Effector memory CD8-positive, alpha-beta T cell (primary cell): ENCODE data around the gene FKRP.
"Not testable (repeated sequence)": the region's sequence is repeated elsewhere in the genome, so short reads cannot be mapped to it uniquely, and the experiment has no call there.

ENCODE experiments used
- ATAC-seq: fragments of 150-1000 bp; cut with Tn5 transposase; replicated peaks from 2 replicates; pipeline ENCODE4 v1.10.0; 2021; ENCODE audit warnings: mild to moderate bottlenecking, moderate library complexity
- DNase-seq, 3 experiments: peaks; one replicate each; pipeline ENCODE4 v3.0.0; 2021
- H3K27ac Mint-ChIP-seq, 2 donors: one replicate each; pipeline ENCODE4 v1.8.0; 2022; ENCODE audit warnings: mild to moderate bottlenecking in 2 of 2, mixed read lengths in 2 of 2, moderate library complexity in 2 of 2
- H3K27me3 Mint-ChIP-seq, 2 donors: one replicate each; pipeline ENCODE4 v1.8.0; 2022; ENCODE audit warnings: mixed read lengths in 2 of 2
- H3K36me3 Mint-ChIP-seq: one replicate; pipeline ENCODE4 v1.8.0; 2022; ENCODE audit warnings: mild to moderate bottlenecking, moderate library complexity, mixed read lengths; ENCODE audit not compliant: insufficient read depth
- H3K4me1 Mint-ChIP-seq, 2 donors: one replicate each; pipeline ENCODE4 v1.8.0; 2022; ENCODE audit warnings: low read depth in 2 of 2, mixed read lengths in 2 of 2
- H3K4me3 Mint-ChIP-seq, 2 donors: one replicate each; pipeline ENCODE4 v1.8.0; 2022; ENCODE audit warnings: mild to moderate bottlenecking in 2 of 2, mixed read lengths in 2 of 2, moderate library complexity in 2 of 2
- H3K9me3 Mint-ChIP-seq, 2 donors: one replicate each; pipeline ENCODE4 v1.8.0; 2022; ENCODE audit warnings: mixed read lengths in 2 of 2
- total RNA-seq, 9 experiments: gene quantifications; one replicate each; lab custom pipeline; 2026; lab: John Stamatoyannopoulos, UW

Gene FKRP
- 12.4 to 36.6 (median 26.5) reads per million in 9 experiments for total RNA-seq

DNA sequence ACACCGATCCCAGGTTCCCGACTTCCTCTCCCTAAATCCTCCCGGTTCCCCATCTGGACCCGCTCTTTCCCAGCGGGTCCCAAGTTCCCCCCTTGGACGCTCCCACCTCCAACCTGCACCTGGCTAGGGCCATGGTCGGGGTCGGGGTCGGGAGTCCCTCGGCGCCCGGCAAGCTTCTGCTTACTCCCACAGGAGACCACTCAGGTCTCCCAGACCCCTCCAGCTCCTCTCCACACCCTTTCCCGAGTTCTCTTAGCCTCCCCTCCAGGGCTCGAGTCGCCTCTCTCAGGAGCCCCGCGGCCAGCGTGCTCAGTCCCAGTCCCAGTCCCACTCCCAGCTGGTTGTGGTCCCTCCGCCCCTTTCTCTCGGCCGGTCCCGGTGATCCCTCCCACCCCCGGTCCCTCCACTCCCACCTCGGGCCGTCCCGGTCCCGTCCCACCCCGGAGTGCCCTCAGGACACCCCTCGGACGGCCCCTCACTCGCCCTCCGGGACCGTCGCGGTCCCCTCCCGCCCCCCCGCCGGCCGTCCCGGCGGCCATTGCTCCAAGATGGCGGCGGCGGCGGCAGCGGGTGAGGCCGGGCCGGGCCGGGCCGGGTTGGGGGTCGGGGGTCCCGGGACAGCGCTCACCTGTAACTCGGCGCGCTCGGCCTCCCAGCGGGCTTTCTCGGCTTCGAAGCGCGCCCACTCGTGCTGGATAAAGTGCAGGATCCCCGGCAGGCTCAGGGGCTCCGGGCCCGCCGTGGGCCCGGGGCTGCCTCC is at the start of gene FKRP:
FKRP (plus strand) TSS at position 537 of the 760 bp plus-strand sequence. CDS start 9,394 bp downstream, outside the sequence.
- peak within 1 kb of the TSS; percentile 90 to 92 for H3K4me3 Mint-ChIP-seq
- H3K27ac Mint-ChIP-seq = peak within 1 kb of the TSS; percentile 95 to 96
- DNase-seq (no peak), ATAC-seq (peak; percentile 38)
- no peaks in the 10 kb centered on the region for H3K27me3 Mint-ChIP-seq
- peaks cover 40 to 49% of the 10 kb centered on the region in 2 donors for H3K4me1 Mint-ChIP-seq
- no peaks in the 10 kb centered on the region for H3K9me3 Mint-ChIP-seq
- peaks cover 36% of the 10 kb centered on the region for H3K36me3 Mint-ChIP-seq

DNA sequence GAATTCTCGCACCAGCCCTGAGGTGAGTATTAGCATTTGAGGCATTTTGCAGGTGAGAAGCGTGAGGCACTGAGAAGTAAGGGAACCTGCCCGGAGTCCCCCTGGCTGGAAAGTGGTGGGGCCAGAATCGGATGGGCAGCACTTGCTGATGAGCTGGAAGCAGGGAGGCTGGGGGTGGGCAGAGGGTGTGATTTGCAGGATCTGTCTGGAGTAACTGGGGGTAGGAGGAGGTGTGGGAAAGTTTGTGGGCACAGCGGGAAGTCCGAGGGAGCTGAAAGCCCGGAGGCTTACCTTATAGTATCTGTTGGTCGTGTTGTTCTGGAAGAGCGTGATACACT is 49.0 kb upstream of the FKRP start:
- no peaks in the 10 kb centered on the region for H3K9me3 Mint-ChIP-seq
- no peak for DNase-seq
- peaks cover 91% of the 10 kb centered on the region for H3K36me3 Mint-ChIP-seq
- H3K27me3 Mint-ChIP-seq = no peaks in the 10 kb centered on the region
- peaks cover 1 to 12% of the 10 kb centered on the region in 2 donors for H3K4me1 Mint-ChIP-seq
- ATAC-seq = no peak
- peak overlapping the region; percentile 62 to 87 for H3K27ac Mint-ChIP-seq
- no peak overlapping the region for H3K4me3 Mint-ChIP-seq

DNA sequence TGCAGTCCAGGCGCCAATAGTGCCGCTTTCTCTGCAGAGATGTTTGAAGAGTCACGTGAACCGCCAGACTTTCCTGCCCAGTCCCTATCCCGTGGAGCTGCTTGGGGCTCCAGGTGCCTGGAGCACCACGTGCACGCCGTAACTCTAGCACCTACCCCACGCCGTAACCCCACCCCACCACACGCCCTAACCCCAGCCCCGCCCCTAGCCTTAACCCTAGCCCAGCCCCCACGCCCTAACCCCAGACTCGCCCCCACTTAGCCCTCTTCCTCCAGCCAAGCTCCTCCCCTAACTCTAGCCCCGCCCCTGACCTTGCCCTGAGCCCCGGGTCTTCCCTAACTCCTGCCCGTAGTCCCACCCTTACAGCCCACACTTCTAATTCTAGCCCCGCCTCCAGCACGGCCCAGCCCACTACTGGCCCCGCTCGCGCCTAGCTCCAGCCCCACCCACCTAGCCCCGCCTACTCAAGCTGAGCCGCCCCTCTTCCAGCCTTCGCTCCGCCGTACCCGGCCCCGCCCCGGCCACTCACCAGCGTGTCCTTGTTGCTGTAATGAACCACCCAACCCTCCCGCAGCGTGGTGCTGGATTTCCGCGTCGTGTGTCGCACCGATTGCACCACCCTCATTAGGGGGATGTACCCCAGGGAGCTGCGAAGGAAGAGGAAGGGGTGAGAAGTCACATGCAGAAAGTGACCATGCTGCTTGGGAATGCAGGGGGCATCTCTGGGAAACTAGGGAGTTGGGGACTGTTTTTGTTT is 48.5 kb upstream of the FKRP start:
- Mint-ChIP-seq H3K9me3 (no peaks in the 10 kb centered on the region), H3K27ac (peak overlapping the region in 1 of 2 donors; percentile 87), H3K27me3 (no peaks in the 10 kb centered on the region), H3K36me3 (peaks cover 91% of the 10 kb centered on the region), H3K4me3 (no peak overlapping the region), H3K4me1 (peaks cover 1 to 9% of the 10 kb centered on the region in 2 donors)
- DNase-seq (peak in 1 of 3 experiments; percentile 12), ATAC-seq (peak; percentile 51)

- no peak for DNase-seq
- peaks cover 93% of the 10 kb centered on the region for H3K36me3 Mint-ChIP-seq
- H3K27ac Mint-ChIP-seq = peak overlapping the region in 1 of 2 donors; percentile 62
- H3K27me3 Mint-ChIP-seq = no peaks in the 10 kb centered on the region
- peaks cover 1 to 4% of the 10 kb centered on the region in 2 donors for H3K4me1 Mint-ChIP-seq
- no peaks in the 10 kb centered on the region for H3K9me3 Mint-ChIP-seq
- ATAC-seq = no peak
- H3K4me3 Mint-ChIP-seq = no peak overlapping the region
Observed at GRCh38 chr19:46698395-46699321, 47.2 kb upstream of the FKRP start.

- ATAC-seq (no peak), DNase-seq (no peak)
- H3K4me3 Mint-ChIP-seq = no peak overlapping the region
- H3K9me3 Mint-ChIP-seq = no peaks in the 10 kb centered on the region
- H3K36me3 Mint-ChIP-seq = peaks cover 87% of the 10 kb centered on the region
- H3K27ac Mint-ChIP-seq = peak overlapping the region in 1 of 2 donors; percentile 67
- H3K27me3 Mint-ChIP-seq = no peaks in the 10 kb centered on the region
- H3K4me1 Mint-ChIP-seq = peaks cover 13 to 15% of the 10 kb centered on the region in 2 donors
Observed at GRCh38 chr19:46700704-46701103, 45.2 kb upstream of the FKRP start.

DNA sequence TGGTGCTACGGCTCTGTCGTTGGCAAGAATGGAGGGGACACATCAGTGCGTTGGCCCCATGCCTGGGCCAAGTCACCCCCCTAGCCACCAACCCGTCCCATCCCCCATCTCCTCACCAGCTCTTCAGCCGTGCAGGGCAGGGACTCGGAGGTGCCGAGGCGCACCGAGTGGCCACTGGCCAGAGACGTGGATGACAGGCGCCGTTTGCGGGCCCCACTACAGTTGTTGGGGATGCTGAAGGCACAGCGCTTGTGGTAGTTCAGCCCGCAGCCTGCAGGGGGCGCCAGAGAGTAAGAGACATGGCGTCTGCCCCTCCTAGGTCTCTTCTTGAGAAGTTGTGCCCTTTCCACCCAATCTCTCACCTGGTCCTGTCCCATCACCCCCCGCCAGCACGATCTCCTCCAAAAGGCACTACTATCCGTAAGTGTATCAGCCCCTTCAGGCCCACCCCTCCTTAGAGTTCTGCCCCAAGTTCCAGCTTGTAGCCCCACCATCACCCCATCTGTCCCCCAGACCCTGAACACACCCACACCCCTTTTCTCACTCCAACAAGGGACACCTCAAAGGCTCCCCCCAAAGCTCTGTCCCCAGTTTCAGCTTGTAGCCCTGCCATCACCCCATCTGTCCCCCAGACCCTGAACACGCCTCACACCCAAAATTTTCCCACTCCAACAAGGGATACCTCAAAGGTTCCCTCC is 41.3 kb upstream of the FKRP start:
- H3K4me1 Mint-ChIP-seq = peaks cover 17% of the 10 kb centered on the region in 2 donors
- DNase-seq (peak; percentile 90 to 94 (median 93)), ATAC-seq (peak; percentile 95)
- H3K9me3 Mint-ChIP-seq = no peaks in the 10 kb centered on the region
- H3K4me3 Mint-ChIP-seq = peak overlapping the region in 1 of 2 donors; percentile 16
- H3K27me3 Mint-ChIP-seq = no peaks in the 10 kb centered on the region
- peak overlapping the region; percentile 81 to 94 for H3K27ac Mint-ChIP-seq
- H3K36me3 Mint-ChIP-seq = peaks cover 90% of the 10 kb centered on the region

DNA sequence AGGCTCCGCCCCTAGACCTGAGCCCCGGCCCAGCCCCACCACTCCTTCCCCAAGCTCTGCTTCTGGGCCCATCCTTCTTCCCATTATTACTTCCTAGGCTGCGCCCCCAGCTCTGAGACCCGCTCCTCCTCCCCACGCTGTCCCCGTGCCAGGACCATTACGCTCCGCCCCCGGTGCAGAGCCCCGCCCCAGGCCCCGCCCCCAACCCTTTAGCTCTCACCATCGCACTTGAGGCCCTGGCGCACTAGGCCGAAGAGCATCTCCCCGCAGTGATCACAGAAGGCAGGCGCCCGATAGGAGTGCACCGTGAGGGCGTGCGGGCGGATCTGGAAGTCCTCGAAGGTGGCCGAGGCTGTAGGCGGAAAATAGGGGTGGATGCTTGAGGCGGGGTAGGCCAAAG is 35.2 kb upstream of the FKRP start:
- H3K36me3 Mint-ChIP-seq = peaks cover 77% of the 10 kb centered on the region
- peaks cover 13 to 27% of the 10 kb centered on the region in 2 donors for H3K4me1 Mint-ChIP-seq

GRCh38 chr19:46712768-46713338 is 33.0 kb upstream of the FKRP start:
- Mint-ChIP-seq H3K36me3 (peaks cover 71% of the 10 kb centered on the region), H3K27ac (peak overlapping the region; percentile 97), H3K4me1 (peaks cover 20 to 36% of the 10 kb centered on the region in 2 donors), H3K4me3 (peak overlapping the region; percentile 97 to 99)
- H3K27me3 Mint-ChIP-seq, ATAC-seq, DNase-seq, H3K9me3 Mint-ChIP-seq: not testable (repeated sequence)

More for the DNA sequence above, 35.2 kb upstream of the FKRP start:
- ATAC-seq (no peak), DNase-seq (no peak)
- Mint-ChIP-seq H3K27me3 (no peaks in the 10 kb centered on the region), H3K9me3 (no peaks in the 10 kb centered on the region), H3K4me3 (no peak overlapping the region), H3K27ac (no peak overlapping the region)

- DNase-seq (peak; percentile 70 to 76 (median 75)), ATAC-seq (peak; percentile 65)
- peak overlapping the region; percentile 97 to 99 for H3K4me3 Mint-ChIP-seq
- peaks cover 29 to 46% of the 10 kb centered on the region in 2 donors for H3K4me1 Mint-ChIP-seq
- peak overlapping the region; percentile 97 for H3K27ac Mint-ChIP-seq
- no peaks in the 10 kb centered on the region for H3K27me3 Mint-ChIP-seq
- no peaks in the 10 kb centered on the region for H3K9me3 Mint-ChIP-seq
- peaks cover 69% of the 10 kb centered on the region for H3K36me3 Mint-ChIP-seq
Observed at GRCh38 chr19:46713781-46714443, 31.9 kb upstream of the FKRP start.

GRCh38 chr19:46714444-46715106 is 31.3 kb upstream of the FKRP start:
- Mint-ChIP-seq H3K4me3 (peak overlapping the region; percentile 97 to 99), H3K9me3 (no peaks in the 10 kb centered on the region), H3K27me3 (no peaks in the 10 kb centered on the region), H3K27ac (peak overlapping the region; percentile 97), H3K36me3 (peaks cover 65% of the 10 kb centered on the region), H3K4me1 (peaks cover 35 to 53% of the 10 kb centered on the region in 2 donors)
- peak; percentile 53 for ATAC-seq
- peak in 1 of 3 experiments; percentile 66 for DNase-seq

DNA sequence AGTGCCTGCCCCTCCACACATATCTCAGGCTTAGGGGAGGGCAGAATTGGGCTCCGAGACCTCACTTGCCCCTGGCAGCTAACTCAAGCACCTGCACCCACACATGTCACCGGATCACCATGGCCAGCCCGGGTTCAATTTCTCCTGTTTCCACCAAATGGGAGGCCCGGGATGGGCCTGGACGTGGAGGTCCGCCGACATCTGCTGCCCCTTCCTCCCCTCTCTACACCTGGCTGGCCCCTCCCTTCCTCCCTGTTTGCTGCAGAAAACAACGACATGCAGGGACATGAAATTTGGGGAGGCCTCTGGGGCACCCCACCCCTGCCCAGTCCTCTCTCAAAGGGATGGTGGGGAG is 30.3 kb upstream of the FKRP start:
- Mint-ChIP-seq H3K27ac (peak overlapping the region; percentile 97), H3K4me3 (peak overlapping the region; percentile 97 to 99), H3K27me3 (no peaks in the 10 kb centered on the region), H3K9me3 (no peaks in the 10 kb centered on the region), H3K36me3 (peaks cover 55% of the 10 kb centered on the region), H3K4me1 (peaks cover 36 to 54% of the 10 kb centered on the region in 2 donors)
- DNase-seq (no peak), ATAC-seq (no peak)
